Upper lobe of right lung (tissue), 1 donor: ENCODE measurements around the gene GLYR1. TPM values are rescaled to one million over a fixed set of nuclear protein-coding genes. Genes with fewer than 3 reads are reported as not detected.
A peak's percentile ranks its signal among the peaks of the same experiment; 100 is the strongest.

Experiments used
- ATAC-seq: fragments of 200-7000 bp; cut with Tn5 transposase; one replicate; pipeline ENCODE4 v1.9.1; 2020; ENCODE audit warnings: mild to moderate bottlenecking, moderate library complexity
- DNase-seq: peaks from one replicate; pipeline ENCODE4 v3.0.0-alpha.2; 2020
- H3K27ac ChIP-seq: fragments of 200-600 bp; one replicate; pipeline ENCODE4 v1.8.0; 2022
- H3K27me3 ChIP-seq: fragments of 200-600 bp; one replicate; pipeline ENCODE4 v1.8.0; 2022; ENCODE audit warnings: mild to moderate bottlenecking
- H3K36me3 ChIP-seq: fragments of 200-600 bp; one replicate; pipeline ENCODE4 v1.8.0; 2022
- H3K4me1 ChIP-seq: fragments of 200-600 bp; one replicate; pipeline ENCODE4 v1.8.0; 2022
- H3K4me3 ChIP-seq: fragments of 200-600 bp; one replicate; pipeline ENCODE4 v1.8.0; 2022; ENCODE audit warnings: mild to moderate bottlenecking
- H3K9me3 ChIP-seq: fragments of 200-600 bp; one replicate; pipeline ENCODE4 v1.8.0; 2022
- CTCF ChIP-seq: fragments of 200-600 bp; IDR thresholded peaks from one replicate; pipeline ENCODE4 v1.8.0; 2022; ENCODE audit warnings: antibody characterized with exemption
- intact Hi-C: fragments of 100-400 bp; cut with DNase I; formaldehyde crosslinking; loops from one replicate; pipeline ENCODE4 v1.11.0; 2022
- total RNA-seq: library from RNA; stranded (reverse); fragmentation: NEBNext Ultra II Directional; extraction: Animal tissue kit (Norgen Biotek cat#: 25700); gene quantifications from one replicate; pipeline ENCODE4 v1.2.1, GENCODE V29; 2021
- donor health status: DM: no; HTN: yes; CAD: no; lungs with severe emphysema.

Gene GLYR1
- total RNA-seq, 1 donor from 2014 or later, result 85.7 TPM

- H3K4me1 ChIP-seq, result peaks cover 19% of the 10 kb centered on the region
- peaks cover 22% of the 10 kb centered on the region for H3K36me3 ChIP-seq
- no peak for TF ChIP-seq CTCF
- no peaks in the 10 kb centered on the region for H3K27me3 ChIP-seq
- no peak overlapping the region for H3K27ac ChIP-seq
- ATAC-seq, result peak; percentile 5
- intact Hi-C loops, result no loop called here
- peak; percentile 86 for DNase-seq
- no peaks in the 10 kb centered on the region for H3K9me3 ChIP-seq
- no peak overlapping the region for H3K4me3 ChIP-seq
Observed at GRCh38 chr16:4800290-4801041, 46.6 kb downstream of the GLYR1 start.

GRCh38 chr16:4799171-4799855 lies 47.8 kb downstream of the GLYR1 start:
- TF ChIP-seq CTCF, result no peak
- DNase-seq, result no peak
- no peak overlapping the region for H3K27ac ChIP-seq
- H3K9me3 ChIP-seq, result no peaks in the 10 kb centered on the region
- no peak for ATAC-seq
- no peaks in the 10 kb centered on the region for H3K27me3 ChIP-seq
- H3K36me3 ChIP-seq, result peaks cover 11% of the 10 kb centered on the region
- peaks cover 19% of the 10 kb centered on the region for H3K4me1 ChIP-seq
- intact Hi-C loops, result no loop called here
- H3K4me3 ChIP-seq, result no peak overlapping the region

- intact Hi-C loops, result no loop called here
- no peak for ATAC-seq
Observed at GRCh38 chr16:4798456-4798855, 48.6 kb downstream of the GLYR1 start.

GRCh38 chr16:4797805-4798252 lies 49.3 kb downstream of the GLYR1 start:
- Histone ChIP-seq H3K9me3 (no peaks in the 10 kb centered on the region), H3K4me3 (no peak overlapping the region), H3K4me1 (peaks cover 14% of the 10 kb centered on the region), H3K27me3 (no peaks in the 10 kb centered on the region), H3K36me3 (peaks cover 9% of the 10 kb centered on the region), H3K27ac (no peak overlapping the region)
- TF ChIP-seq CTCF, result no peak
- no peak for ATAC-seq
- no peak for DNase-seq
- intact Hi-C loops, result no loop called here

More at GRCh38 chr16:4798456-4798855, 48.6 kb downstream of the GLYR1 start:
- H3K9me3 ChIP-seq, result no peaks in the 10 kb centered on the region
- no peak overlapping the region for H3K27ac ChIP-seq
- no peak for DNase-seq
- no peak for TF ChIP-seq CTCF
- H3K27me3 ChIP-seq, result no peaks in the 10 kb centered on the region
- H3K4me1 ChIP-seq, result peaks cover 19% of the 10 kb centered on the region
- H3K4me3 ChIP-seq, result no peak overlapping the region
- peaks cover 9% of the 10 kb centered on the region for H3K36me3 ChIP-seq

- DNase-seq (no peak), ATAC-seq (no peak)
- Histone ChIP-seq H3K9me3 (no peaks in the 10 kb centered on the region), H3K4me3 (no peak overlapping the region), H3K27me3 (no peaks in the 10 kb centered on the region), H3K36me3 (peaks cover 9% of the 10 kb centered on the region), H3K27ac (no peak overlapping the region), H3K4me1 (peaks cover 14% of the 10 kb centered on the region)
- intact Hi-C loops, result no loop called here
- no peak for TF ChIP-seq CTCF
Observed at GRCh38 chr16:4796982-4797804, 49.9 kb downstream of the GLYR1 start.
